Activated naive CD8-positive, alpha-beta T cell treated with anti-CD3 and anti-CD28 coated beads for 36 hours (primary cell): ENCODE data around the gene EGFL7. TPM values are rescaled to one million over a fixed set of nuclear protein-coding genes. Genes with fewer than 3 reads are reported as not detected.
"Not testable (repeated sequence)": the region's sequence is repeated elsewhere in the genome, so short reads cannot be mapped to it uniquely, and the experiment has no call there.

Source experiments
- DNase-seq: peaks from one replicate; pipeline ENCODE4 v3.0.0; 2021
- H3K27ac Mint-ChIP-seq: one replicate; pipeline ENCODE4 v1.8.0; 2022; ENCODE audit warnings: mild to moderate bottlenecking, moderate library complexity, mixed read lengths
- H3K27me3 Mint-ChIP-seq: one replicate; pipeline ENCODE4 v1.8.0; 2022; ENCODE audit warnings: mild to moderate bottlenecking, mixed read lengths
- H3K36me3 Mint-ChIP-seq: one replicate; pipeline ENCODE4 v1.8.0; 2021; ENCODE audit warnings: mild to moderate bottlenecking, mixed read lengths
- H3K4me1 Mint-ChIP-seq: one replicate; pipeline ENCODE4 v1.8.0; 2021; ENCODE audit warnings: mixed read lengths
- H3K4me3 Mint-ChIP-seq: one replicate; pipeline ENCODE4 v1.8.0; 2022; ENCODE audit warnings: mild to moderate bottlenecking, moderate library complexity, mixed read lengths
- H3K9me3 Mint-ChIP-seq: one replicate; pipeline ENCODE4 v1.8.0; 2022; ENCODE audit warnings: mixed read lengths
- total RNA-seq, 2 experiments: library from RNA; stranded (reverse); gene quantifications; one replicate each; pipeline ENCODE4 v1.2.3, GENCODE V29; 2021

EGFL7 gene
- total RNA-seq, 2 experiments from 2014 or later = 0.94 to 1.2 TPM

DNA sequence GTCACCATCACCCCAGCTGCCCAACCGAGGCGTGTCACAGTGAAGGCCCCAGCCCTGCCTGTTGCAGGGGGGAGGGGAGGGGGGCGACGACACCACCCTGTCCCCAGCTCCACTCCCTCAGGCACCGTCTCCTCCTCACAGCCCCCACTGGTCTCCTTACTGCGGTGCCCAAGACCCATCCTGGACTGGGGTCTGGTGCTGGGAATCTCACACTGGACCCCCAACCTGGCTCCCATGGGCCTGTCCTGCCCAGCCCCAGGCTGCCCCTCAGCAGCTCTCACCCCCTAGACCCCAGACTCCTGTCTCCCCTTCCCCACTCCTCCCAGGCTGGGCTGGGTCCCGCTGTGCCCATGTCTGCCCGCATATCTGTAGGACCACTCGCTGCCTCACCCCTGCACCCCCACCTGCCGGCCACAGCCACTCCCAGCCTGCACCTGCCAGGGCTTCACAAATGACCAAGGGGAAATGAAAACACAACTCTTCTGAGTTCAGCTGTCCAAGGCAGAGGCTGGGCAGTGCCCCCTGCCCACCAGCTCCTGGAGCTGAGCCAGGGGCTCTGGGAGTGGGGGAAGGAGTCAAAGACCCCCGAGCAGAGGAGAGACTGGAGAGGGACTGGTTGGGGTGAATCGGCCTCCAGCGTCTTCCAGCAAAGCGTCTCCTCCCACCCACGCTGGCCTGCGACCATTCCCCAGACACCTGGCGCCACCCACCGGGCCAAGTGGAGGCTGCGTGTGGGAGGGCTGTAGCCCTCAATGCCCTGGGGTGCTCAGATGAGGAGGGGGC, 32.6 kb upstream of the EGFL7 start:
- H3K27ac Mint-ChIP-seq = no peak overlapping the region
- H3K4me3 Mint-ChIP-seq = no peak overlapping the region
- peaks cover 3% of the 10 kb centered on the region for H3K4me1 Mint-ChIP-seq
- DNase-seq = peak; percentile 71
- peaks cover 17% of the 10 kb centered on the region for H3K27me3 Mint-ChIP-seq
- no peaks in the 10 kb centered on the region for H3K9me3 Mint-ChIP-seq
- H3K36me3 Mint-ChIP-seq = no peaks in the 10 kb centered on the region

DNA sequence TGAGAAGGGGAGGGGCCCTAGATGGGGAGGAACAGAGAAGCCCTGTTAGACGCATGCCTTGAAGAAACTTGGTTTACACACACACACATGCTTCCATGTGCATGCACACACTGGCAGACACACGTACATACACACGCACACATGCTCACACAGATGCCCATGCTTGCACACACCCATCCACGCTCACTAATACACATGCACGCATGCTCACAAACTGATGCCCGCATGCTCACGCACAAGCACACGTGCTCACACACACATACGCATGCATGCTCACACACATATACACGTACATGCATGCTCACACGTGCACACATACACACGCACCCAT, 32.1 kb upstream of the EGFL7 start:
- Mint-ChIP-seq H3K4me3 (no peak overlapping the region), H3K9me3 (no peaks in the 10 kb centered on the region)
- DNase-seq = no peak

DNA sequence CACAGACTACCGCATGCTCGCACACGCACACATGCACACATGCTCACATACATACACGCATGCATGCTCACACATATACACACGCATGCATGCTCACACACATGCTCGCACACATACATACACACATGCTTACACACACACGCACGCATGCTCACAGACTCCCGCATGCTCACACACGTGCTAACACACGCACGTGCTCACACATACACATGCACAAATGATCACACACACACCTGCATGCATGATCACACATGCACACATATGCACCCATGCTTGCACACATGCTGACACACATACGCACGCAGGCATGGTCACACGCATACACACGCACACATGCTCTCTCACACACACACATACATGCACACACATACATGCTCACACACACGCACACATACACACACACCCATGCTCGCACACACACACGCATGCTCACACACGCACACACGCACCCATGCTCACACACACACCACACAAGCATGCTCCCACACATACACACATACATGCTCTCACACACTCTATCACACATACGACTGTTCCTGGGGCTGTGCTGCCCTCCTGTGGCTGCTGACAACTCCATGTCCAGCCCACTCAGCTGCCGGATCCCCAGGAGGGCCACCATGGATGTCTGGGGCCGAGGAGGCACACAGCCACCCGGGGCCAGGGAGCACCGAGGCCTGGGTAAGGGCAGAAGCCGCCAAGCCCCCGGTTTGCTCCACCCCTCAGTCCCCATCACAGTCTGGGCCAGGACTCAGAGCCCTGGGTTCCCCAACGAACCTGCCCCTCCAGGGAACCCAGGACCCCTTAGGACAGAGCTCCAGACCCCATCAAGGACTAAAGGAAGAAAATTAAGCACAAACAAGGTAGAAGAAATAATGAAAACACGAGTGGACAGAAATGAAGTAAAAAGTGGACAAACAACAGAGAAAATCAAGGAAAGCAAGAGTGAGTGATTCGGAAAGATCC, 31.4 kb upstream of the EGFL7 start:
- DNase-seq = peak; percentile 70
- H3K27ac Mint-ChIP-seq = no peak overlapping the region
- no peak overlapping the region for H3K4me3 Mint-ChIP-seq
- no peaks in the 10 kb centered on the region for H3K36me3 Mint-ChIP-seq
- no peaks in the 10 kb centered on the region for H3K9me3 Mint-ChIP-seq
- H3K27me3 Mint-ChIP-seq = peaks cover 13% of the 10 kb centered on the region
- H3K4me1 Mint-ChIP-seq = peaks cover 3% of the 10 kb centered on the region

More for the DNA sequence above, 32.1 kb upstream of the EGFL7 start:
- Mint-ChIP-seq H3K27me3 (peaks cover 15% of the 10 kb centered on the region), H3K4me1 (peaks cover 3% of the 10 kb centered on the region), H3K27ac (no peak overlapping the region), H3K36me3 (no peaks in the 10 kb centered on the region)

DNA sequence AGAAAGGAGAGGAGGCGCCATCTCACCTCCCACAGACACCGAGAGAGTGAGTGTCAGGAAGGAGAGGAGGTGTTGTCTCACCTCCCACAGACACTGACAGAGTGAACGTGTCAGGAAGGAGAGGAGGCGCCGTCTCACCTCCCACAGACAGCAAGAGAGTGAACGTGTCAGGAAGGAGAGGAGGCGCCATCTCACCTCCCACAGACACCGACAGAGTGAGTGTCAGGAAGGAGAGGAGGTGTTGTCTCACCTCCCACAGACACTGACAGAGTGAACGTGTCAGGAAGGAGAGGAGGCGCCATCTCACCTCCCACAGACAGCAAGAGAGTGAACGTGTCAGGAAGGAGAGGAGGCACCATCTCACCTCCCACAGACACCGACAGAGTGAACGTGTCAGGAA, 30.6 kb upstream of the EGFL7 start:
- DNase-seq = not testable (repeated sequence)
- H3K27me3 Mint-ChIP-seq = peaks cover 13% of the 10 kb centered on the region

DNA sequence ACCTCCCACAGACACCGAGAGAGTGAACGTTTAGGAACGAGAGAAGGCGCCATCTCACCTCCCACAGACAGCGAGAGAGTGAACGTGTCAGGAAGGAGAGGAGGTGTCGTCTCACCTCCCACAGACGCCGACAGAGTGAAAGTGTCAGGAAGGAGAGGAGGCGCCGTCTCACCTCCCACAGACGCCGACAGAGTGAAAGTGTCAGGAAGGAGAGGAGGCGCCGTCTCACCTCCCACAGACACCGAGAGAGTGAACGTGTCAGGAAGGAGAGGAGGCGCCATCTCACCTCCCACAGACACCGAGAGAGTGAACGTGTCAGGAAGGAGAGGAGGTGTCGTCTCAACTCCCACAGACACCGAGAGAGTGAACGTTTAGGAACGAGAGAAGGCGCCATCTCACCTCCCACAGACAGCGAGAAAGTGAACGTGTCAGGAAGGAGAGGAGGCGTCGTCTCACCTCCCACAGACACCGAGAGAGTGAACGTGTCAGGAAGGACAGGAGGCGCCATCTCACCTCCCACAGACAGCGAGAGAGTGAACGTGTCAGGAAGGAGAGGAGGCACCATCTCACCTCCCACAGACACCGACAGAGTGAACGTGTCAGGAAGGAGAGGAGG, 30.1 kb upstream of the EGFL7 start:
- not testable (repeated sequence) for H3K4me1 Mint-ChIP-seq, H3K27ac Mint-ChIP-seq, H3K9me3 Mint-ChIP-seq, H3K4me3 Mint-ChIP-seq, H3K27me3 Mint-ChIP-seq, DNase-seq, H3K36me3 Mint-ChIP-seq

More for the DNA sequence above, 30.6 kb upstream of the EGFL7 start:
- H3K9me3 Mint-ChIP-seq, H3K4me3 Mint-ChIP-seq, H3K36me3 Mint-ChIP-seq, H3K4me1 Mint-ChIP-seq, H3K27ac Mint-ChIP-seq: not testable (repeated sequence)

DNA sequence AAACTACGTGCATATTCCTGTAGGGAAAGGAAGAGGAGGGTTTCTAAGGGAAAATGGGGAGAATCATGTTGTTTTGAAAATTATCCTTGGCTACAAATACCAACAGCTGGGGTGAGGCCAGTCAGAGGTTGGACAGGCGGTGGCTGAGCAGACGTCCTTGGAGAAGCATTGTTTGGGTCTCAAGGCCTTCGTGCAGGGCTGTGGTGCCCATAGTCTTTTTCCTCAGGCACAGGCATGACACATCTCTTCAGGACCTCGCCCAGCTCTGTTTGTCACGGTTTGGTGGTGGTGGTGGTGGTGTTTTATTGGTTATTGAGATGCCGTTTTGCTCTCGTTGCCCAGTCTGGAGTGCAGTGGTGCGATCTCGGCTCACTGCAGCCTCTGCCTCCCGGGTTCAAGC, 27.8 kb upstream of the EGFL7 start:
- Mint-ChIP-seq H3K36me3 (no peaks in the 10 kb centered on the region), H3K4me3 (no peak overlapping the region), H3K27ac (no peak overlapping the region), H3K9me3 (no peaks in the 10 kb centered on the region), H3K4me1 (peaks cover 3% of the 10 kb centered on the region), H3K27me3 (peaks cover 4% of the 10 kb centered on the region)
- DNase-seq = no peak

DNA sequence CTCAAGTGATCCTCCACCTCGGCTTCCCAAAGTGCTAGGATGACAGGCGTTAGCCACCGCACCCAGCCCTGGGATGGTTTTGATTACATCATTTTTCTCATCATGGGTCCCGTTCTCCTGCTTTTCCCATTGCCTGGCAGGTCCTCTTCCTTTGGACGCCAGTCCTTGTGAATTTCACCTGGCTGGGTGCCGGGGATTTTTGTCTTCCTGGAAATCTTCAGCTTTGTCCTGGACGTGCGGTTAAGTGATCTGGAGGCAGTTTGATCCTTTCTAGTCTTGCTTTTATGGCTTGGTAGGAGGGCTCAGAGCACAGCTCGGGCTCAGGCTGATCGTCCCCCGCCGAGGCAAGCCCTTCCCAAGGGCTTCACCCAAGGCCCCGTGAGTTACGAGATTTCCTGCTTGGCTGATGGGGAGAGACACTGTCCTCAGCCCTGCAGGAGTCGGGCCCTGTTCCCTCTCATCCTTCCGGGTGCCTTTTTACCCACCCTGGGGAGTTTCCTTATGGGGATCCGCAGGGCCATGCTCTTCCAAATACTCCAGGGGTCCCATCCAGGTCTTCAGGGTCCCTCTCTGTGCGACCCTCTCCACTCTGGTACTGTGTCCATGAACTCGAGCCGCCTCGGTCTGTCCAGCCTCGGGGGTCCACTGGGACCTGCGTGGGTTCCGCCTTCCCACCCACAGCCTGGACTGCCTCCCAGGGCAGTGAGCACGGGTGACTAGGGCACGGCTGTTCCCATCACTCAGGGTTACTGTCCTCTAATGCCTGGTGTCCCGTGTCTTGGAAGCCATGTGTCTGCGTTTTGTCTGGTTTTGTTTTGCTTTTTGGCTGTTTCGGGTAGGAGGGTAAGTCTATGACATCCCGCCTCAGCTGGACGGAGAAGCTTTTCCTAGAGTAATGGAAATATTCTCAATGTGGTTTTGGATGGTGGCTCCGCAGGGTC, 22.3 kb upstream of the EGFL7 start:
- Mint-ChIP-seq H3K9me3 (no peaks in the 10 kb centered on the region), H3K36me3 (no peaks in the 10 kb centered on the region), H3K27me3 (peaks cover 13% of the 10 kb centered on the region), H3K4me3 (no peak overlapping the region), H3K27ac (no peak overlapping the region), H3K4me1 (no peaks in the 10 kb centered on the region)
- DNase-seq = no peak

DNA sequence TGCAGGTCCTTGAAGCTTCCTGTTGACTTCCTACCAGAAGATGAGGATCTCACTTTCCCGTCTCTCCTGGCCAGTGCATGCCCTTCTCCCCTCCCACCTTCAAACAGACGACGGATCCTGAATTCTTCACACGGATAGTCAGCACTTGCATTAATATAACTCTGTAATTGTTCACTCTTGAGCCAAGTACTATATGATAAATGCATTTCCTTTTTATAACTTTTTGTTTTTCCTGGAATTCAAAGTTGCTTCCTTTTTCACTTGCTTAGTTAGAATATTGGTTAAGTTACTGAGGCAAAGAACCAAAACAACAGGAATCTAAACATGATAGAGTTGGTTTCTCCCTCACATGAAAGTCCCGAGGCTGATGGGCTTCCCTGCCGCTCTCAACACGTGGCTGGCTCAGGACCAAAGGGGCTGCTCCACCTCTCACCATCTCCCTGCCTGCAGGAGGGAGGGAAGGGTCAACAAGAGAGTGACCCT, 20.2 kb upstream of the EGFL7 start:
- no peak for DNase-seq
- no peak overlapping the region for H3K27ac Mint-ChIP-seq
- no peak overlapping the region for H3K4me3 Mint-ChIP-seq
- H3K9me3 Mint-ChIP-seq = no peaks in the 10 kb centered on the region
- H3K36me3 Mint-ChIP-seq = no peaks in the 10 kb centered on the region
- no peaks in the 10 kb centered on the region for H3K4me1 Mint-ChIP-seq
- peaks cover 21% of the 10 kb centered on the region for H3K27me3 Mint-ChIP-seq

DNA sequence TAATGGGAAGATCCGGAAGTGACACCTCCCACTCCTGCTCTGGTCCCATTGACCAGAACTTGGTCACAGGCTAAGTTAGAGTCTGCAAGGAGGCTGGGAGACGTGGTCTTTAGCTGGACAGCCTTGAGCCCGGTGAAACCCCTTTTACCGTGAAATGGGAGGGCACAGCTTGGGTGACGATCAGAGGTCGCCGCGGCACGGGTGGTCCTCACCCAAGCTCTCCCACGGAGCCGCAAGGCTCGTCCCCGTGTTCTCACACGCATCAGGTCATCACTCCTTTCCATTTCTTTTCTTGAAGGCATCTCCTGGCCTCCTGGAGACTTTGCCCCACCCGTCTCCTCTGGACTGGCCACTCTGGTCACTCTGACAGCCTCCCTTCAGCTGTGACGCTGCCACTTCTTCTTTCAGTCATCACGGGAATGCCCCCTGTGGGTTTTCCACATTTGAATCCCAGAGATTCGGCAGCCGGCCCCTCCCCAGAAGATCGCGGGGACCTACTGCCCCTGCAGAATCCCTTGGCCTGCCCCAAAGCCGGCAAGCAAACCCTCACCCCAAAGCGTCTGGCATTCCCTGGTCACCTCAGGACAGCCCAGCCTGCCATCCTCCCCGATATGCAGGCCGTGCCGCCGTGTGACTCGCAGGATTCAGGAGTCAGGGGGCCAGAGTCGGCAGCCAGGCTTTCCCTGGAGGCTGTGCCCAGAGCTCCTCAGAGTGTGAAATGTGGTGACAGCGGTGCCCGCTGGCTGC, 18.9 kb upstream of the EGFL7 start:
- H3K4me3 Mint-ChIP-seq = no peak overlapping the region
- DNase-seq = no peak
- H3K36me3 Mint-ChIP-seq = no peaks in the 10 kb centered on the region
- H3K27me3 Mint-ChIP-seq = peaks cover 29% of the 10 kb centered on the region
- H3K9me3 Mint-ChIP-seq = no peaks in the 10 kb centered on the region
- H3K27ac Mint-ChIP-seq = no peak overlapping the region
- H3K4me1 Mint-ChIP-seq = no peaks in the 10 kb centered on the region

DNA sequence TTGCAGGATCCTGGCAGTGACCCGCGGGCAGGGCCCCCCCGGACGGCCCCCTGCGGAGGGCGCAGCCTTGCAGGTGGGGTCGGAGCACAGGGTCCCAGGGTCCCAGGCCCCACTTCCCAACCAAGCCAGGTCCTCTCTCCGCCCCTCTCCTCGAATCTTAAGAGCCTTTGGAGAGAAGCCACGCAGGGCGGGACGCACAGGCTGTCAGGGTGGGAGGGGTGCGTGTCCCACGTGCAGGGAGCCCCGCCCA, 18.4 kb upstream of the EGFL7 start:
- H3K27me3 Mint-ChIP-seq = peaks cover 34% of the 10 kb centered on the region
- H3K4me1 Mint-ChIP-seq = no peaks in the 10 kb centered on the region
- no peak overlapping the region for H3K27ac Mint-ChIP-seq
- H3K36me3 Mint-ChIP-seq = no peaks in the 10 kb centered on the region
- H3K9me3 Mint-ChIP-seq = no peaks in the 10 kb centered on the region
- DNase-seq = no peak
- no peak overlapping the region for H3K4me3 Mint-ChIP-seq

DNA sequence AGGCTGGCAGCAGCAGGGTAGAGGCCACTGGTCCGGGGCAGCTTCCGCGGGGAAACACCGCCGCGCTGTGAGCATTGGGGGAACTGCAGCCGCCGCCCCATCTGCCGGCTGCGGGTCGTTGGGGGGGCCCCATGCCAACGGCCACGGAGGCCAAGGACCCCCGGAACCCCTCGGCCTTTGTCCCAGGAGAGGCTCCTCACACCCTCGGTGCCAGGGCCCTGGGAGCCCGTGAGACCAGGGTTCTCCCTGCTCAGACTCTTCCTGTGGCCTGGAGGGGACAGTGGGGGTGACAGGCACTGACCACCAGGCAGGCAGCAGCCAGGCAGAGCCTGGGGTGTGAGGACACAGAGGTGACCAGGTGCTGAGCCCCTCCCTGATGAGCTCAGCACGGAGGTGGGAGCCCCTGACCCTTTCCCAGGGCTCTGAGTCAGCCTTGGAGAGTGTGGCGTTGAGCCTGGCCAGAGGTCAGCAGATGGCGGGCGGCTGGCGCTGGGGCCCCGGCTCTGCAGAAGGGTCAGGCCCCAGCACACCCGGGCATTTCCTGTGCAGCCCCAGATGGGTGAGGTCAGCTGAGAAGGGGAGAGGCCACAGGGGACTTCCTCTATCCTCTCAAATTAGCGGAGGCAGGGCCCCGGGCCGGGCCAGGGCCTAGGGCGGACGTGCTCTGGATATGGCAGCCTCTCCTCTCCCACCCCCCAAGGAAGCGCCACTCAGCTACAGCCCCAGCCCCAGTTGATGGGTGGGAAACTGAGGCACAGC, 17.9 kb upstream of the EGFL7 start:
- H3K4me3 Mint-ChIP-seq = no peak overlapping the region
- no peak overlapping the region for H3K27ac Mint-ChIP-seq
- H3K36me3 Mint-ChIP-seq = no peaks in the 10 kb centered on the region
- DNase-seq = peak; percentile 79
- no peaks in the 10 kb centered on the region for H3K4me1 Mint-ChIP-seq
- peaks cover 39% of the 10 kb centered on the region for H3K27me3 Mint-ChIP-seq
- no peaks in the 10 kb centered on the region for H3K9me3 Mint-ChIP-seq

DNA sequence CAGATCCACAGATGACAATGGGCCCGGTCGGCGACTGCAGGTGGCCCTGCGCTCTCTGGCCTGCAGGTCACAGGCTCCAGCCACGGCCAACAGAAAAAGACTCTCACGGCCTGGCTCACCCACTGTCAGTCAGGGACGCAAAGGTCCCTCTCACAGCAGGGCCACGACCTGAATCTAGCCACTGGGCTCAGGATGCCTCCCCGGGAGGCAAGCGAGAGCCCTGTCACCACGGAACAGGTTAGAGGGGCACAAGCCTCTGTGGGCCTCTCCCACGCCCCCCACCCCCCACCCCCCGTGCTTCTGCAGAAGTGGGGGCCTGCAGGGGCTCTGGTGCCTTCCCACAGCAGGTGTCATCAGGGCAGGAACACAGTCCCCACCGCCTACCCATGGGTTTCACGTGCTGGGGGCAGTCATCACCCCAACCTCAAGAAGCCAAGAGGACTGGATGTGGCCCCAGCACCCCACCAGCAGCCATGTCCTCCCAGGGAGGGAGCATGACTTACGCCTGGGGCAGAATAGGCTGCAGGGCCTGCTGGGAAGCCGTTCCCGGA, 17.3 kb upstream of the EGFL7 start:
- H3K27ac Mint-ChIP-seq = no peak overlapping the region

More for the DNA sequence above, 17.3 kb upstream of the EGFL7 start:
- no peak for DNase-seq
- H3K27me3 Mint-ChIP-seq = peaks cover 41% of the 10 kb centered on the region
- no peaks in the 10 kb centered on the region for H3K4me1 Mint-ChIP-seq
- no peaks in the 10 kb centered on the region for H3K9me3 Mint-ChIP-seq
- no peaks in the 10 kb centered on the region for H3K36me3 Mint-ChIP-seq
- no peak overlapping the region for H3K4me3 Mint-ChIP-seq
